H9 (cell line): ENCODE results near the gene UTP25. TPM values are rescaled to one million over a fixed set of nuclear protein-coding genes. Genes with fewer than 3 reads are reported as not detected.

Experiments
- DNase-seq: peaks from one replicate; pipeline ENCODE4 v3.0.0-alpha.2; 2017
- H2AFZ ChIP-seq: one replicate; pipeline ENCODE4 v1.6.1; 2013; ENCODE audit warnings: mild to moderate bottlenecking, low read length, control low read depth, moderate library complexity
- H2AK5ac ChIP-seq: 2 replicates; pipeline ENCODE4 v1.6.1; 2013; ENCODE audit warnings: low read length, control low read depth, mixed read lengths; ENCODE audit not compliant: insufficient read length
- H2BK120ac ChIP-seq: one replicate; pipeline ENCODE4 v1.6.1; 2013; ENCODE audit warnings: low read depth, mild to moderate bottlenecking, low read length, control low read depth, inconsistent platforms; ENCODE audit not compliant: poor library complexity, severe bottlenecking
- H2BK12ac ChIP-seq: 2 replicates; pipeline ENCODE4 v1.6.1; 2013; ENCODE audit warnings: low read length, control low read depth, mixed read lengths, low read depth; ENCODE audit not compliant: insufficient read length
- H2BK15ac ChIP-seq: 2 replicates; pipeline ENCODE4 v1.6.1; 2013; ENCODE audit warnings: low read depth, low read length, control low read depth
- H2BK20ac ChIP-seq: one replicate; pipeline ENCODE4 v1.6.1; 2013; ENCODE audit warnings: low read depth, mild to moderate bottlenecking, low read length, control low read depth, inconsistent platforms; ENCODE audit not compliant: poor library complexity, severe bottlenecking
- H2BK5ac ChIP-seq: 2 replicates; pipeline ENCODE4 v1.6.1; 2013; ENCODE audit warnings: low read length, control low read depth, mixed read lengths; ENCODE audit not compliant: insufficient read length
- H3K14ac ChIP-seq: 2 replicates; pipeline ENCODE4 v1.6.1; 2013; ENCODE audit warnings: low read length, control low read depth; ENCODE audit not compliant: insufficient read depth
- H3K18ac ChIP-seq: 2 replicates; pipeline ENCODE4 v1.6.1; 2013; ENCODE audit warnings: low read depth, mild to moderate bottlenecking, mixed read lengths, low read length, control low read depth; ENCODE audit not compliant: insufficient read length
- H3K23ac ChIP-seq: 2 replicates; pipeline ENCODE4 v1.6.1; 2013; ENCODE audit warnings: low read length, control low read depth, mixed read lengths, low read depth; ENCODE audit not compliant: insufficient read length
- H3K23me2 ChIP-seq: 2 replicates; pipeline ENCODE4 v1.6.1; 2013; ENCODE audit warnings: low read depth, mild to moderate bottlenecking, mixed read lengths, low read length, control low read depth; ENCODE audit not compliant: insufficient read length, poor library complexity, severe bottlenecking
- H3K27ac ChIP-seq: 2 replicates; pipeline ENCODE4 v1.5.1; 2013; ENCODE audit warnings: low read length, control low read depth, mixed read lengths, low read depth; ENCODE audit not compliant: insufficient read length
- H3K27me3 ChIP-seq: 2 replicates; pipeline ENCODE4 v1.6.1; 2013; ENCODE audit warnings: low read length, control low read depth, inconsistent platforms; ENCODE audit not compliant: insufficient read depth
- H3K4ac ChIP-seq: 2 replicates; pipeline ENCODE4 v1.6.1; 2013; ENCODE audit warnings: low read depth, mild to moderate bottlenecking, control low read depth, inconsistent platforms, low read length, moderate library complexity
- H3K4me1 ChIP-seq: 2 replicates; pipeline ENCODE4 v1.6.1; 2013; ENCODE audit warnings: low read length, control low read depth, inconsistent platforms; ENCODE audit not compliant: insufficient read depth
- H3K4me2 ChIP-seq: 2 replicates; pipeline ENCODE4 v1.6.1; 2013; ENCODE audit warnings: low read length, control low read depth, mixed read lengths; ENCODE audit not compliant: insufficient read length, insufficient read depth
- H3K56ac ChIP-seq: 2 replicates; pipeline ENCODE4 v1.6.1; 2013; ENCODE audit warnings: low read depth, mild to moderate bottlenecking, mixed read lengths, low read length, control low read depth; ENCODE audit not compliant: insufficient read length
- H3K79me1 ChIP-seq: 2 replicates; pipeline ENCODE4 v1.6.1; 2013; ENCODE audit warnings: low read depth, mild to moderate bottlenecking, moderate library complexity, low read length, control low read depth, inconsistent platforms; ENCODE audit not compliant: insufficient read depth, poor library complexity, severe bottlenecking
- H3K79me2 ChIP-seq: 2 replicates; pipeline ENCODE4 v1.6.1; 2013; ENCODE audit warnings: low read length, control low read depth, inconsistent platforms; ENCODE audit not compliant: insufficient read depth
- H3K9ac ChIP-seq: 2 replicates; pipeline ENCODE4 v1.6.1; 2013; ENCODE audit warnings: low read length, control low read depth, mixed read lengths; ENCODE audit not compliant: insufficient read length; ENCODE audit errors: extremely low read depth
- H3K9me3 ChIP-seq: one replicate; pipeline ENCODE4 v1.6.1; 2013; ENCODE audit warnings: low read depth, low read length, inconsistent platforms; ENCODE audit not compliant: control insufficient read depth
- H3T11ph ChIP-seq: one replicate; pipeline ENCODE4 v1.6.1; 2013; ENCODE audit warnings: mild to moderate bottlenecking, low read length, control low read depth, inconsistent platforms
- H4K20me1 ChIP-seq: one replicate; pipeline ENCODE4 v1.6.1; 2013; ENCODE audit not compliant: control insufficient read depth, insufficient read length, insufficient read depth
- H4K5ac ChIP-seq: 2 replicates; pipeline ENCODE4 v1.6.1; 2013; ENCODE audit warnings: low read depth, mild to moderate bottlenecking, mixed read lengths, low read length, control low read depth; ENCODE audit not compliant: insufficient read length
- H4K8ac ChIP-seq: replicated peaks from 2 replicates; pipeline ENCODE4 v1.6.1; 2013; ENCODE audit warnings: low read length, control low read depth, mixed read lengths, low read depth; ENCODE audit not compliant: insufficient read length
- H4K91ac ChIP-seq: 2 replicates; pipeline ENCODE4 v1.6.1; 2013; ENCODE audit warnings: low read depth, mild to moderate bottlenecking, moderate library complexity, mixed read lengths, low read length, control low read depth; ENCODE audit not compliant: insufficient read length
- H3K27ac Mint-ChIP-seq, 3 experiments: 2 replicates in 2 of 3; 3 replicates in 1 of 3; pipeline ENCODE4 v1.8.0; 2020 to 2021; ENCODE audit warnings: mixed read lengths in 3 of 3, mild to moderate bottlenecking in 1 of 3, moderate library complexity in 1 of 3
- H3K27me3 Mint-ChIP-seq: 2 replicates; pipeline ENCODE4 v1.8.0; 2021; ENCODE audit warnings: low read depth, mild to moderate bottlenecking, moderate library complexity, mixed read lengths
- H3K36me3 Mint-ChIP-seq, 3 experiments: 2 replicates in 2 of 3; 3 replicates in 1 of 3; pipeline ENCODE4 v1.8.0; 2020 to 2021; ENCODE audit warnings: low read depth in 3 of 3, mixed read lengths in 3 of 3; ENCODE audit not compliant: insufficient read depth in 1 of 3
- H3K4me1 Mint-ChIP-seq, 2 experiments: 2 replicates each; pipeline ENCODE4 v1.8.0; 2020; ENCODE audit warnings: mixed read lengths in 2 of 2
- H3K4me3 Mint-ChIP-seq, 2 experiments: 2 replicates in 1 of 2; 3 replicates in 1 of 2; pipeline ENCODE4 v1.8.0; 2020 to 2021; ENCODE audit warnings: mild to moderate bottlenecking in 2 of 2, mixed read lengths in 2 of 2, moderate library complexity in 1 of 2
- H3K9me3 Mint-ChIP-seq, 2 experiments: 2 replicates in 1 of 2; 3 replicates in 1 of 2; pipeline ENCODE4 v1.8.0; 2020; ENCODE audit warnings: mild to moderate bottlenecking in 2 of 2, mixed read lengths in 2 of 2, moderate library complexity in 1 of 2
- WGBS: extraction: QIAGEN DNeasy Blood & Tissue Kit; methylation state at CpG from one replicate; pipeline ENCODE4 v1.1.7; 2013; ENCODE audit warnings: missing lambda C conversion rate, low lambda C conversion rate, mixed read lengths; ENCODE audit not compliant: insufficient read length; ENCODE audit errors: extremely low coverage; 5-methylcytosine and 5-hydroxymethylcytosine counted together
- total RNA-seq: library from RNA; stranded (reverse); gene quantifications from 2 replicates; pipeline ENCODE4 v1.2.1, GENCODE V29; 2021
- TF ChIP-seq, protein P1 (sequence below): fragments of 200-600 bp; sonication (generic); conservative IDR thresholded peaks from 3 replicates; pipeline ENCODE4 v1.8.0; 2021; ENCODE audit warnings: antibody characterized with exemption, mild to moderate bottlenecking

The UTP25 gene
- total RNA-seq, 1 experiment from 2014 or later = 12.9 TPM

GRCh38 chr1:209871006-209871405 is 43.2 kb downstream of the UTP25 start:
- no CpG with 5 or more reads among the region's 1 CpG for WGBS

More at GRCh38 chr1:209871006-209871405, 43.2 kb downstream of the UTP25 start:
- Histone ChIP-seq H4K5ac (no peak overlapping the region), H3K23me2 (no peaks in the 10 kb centered on the region), H3K14ac (no peak overlapping the region), H3K4me1 (no peaks in the 10 kb centered on the region), H4K20me1 (no peaks in the 10 kb centered on the region), H3K18ac (no peak overlapping the region), H3K27ac (no peak overlapping the region), H2AFZ (no peak overlapping the region), H2BK120ac (no peak overlapping the region), H3K56ac (no peak overlapping the region), H3K4me2 (no peak overlapping the region), H2BK5ac (no peak overlapping the region), H2BK20ac (no peak overlapping the region), H3K23ac (no peak overlapping the region), H2AK5ac (no peak overlapping the region), H3K27me3 (no peaks in the 10 kb centered on the region), H3K4ac (no peak overlapping the region), H4K91ac (no peak overlapping the region), H3T11ph (no peak overlapping the region), H2BK15ac (no peak overlapping the region), H3K9me3 (no peaks in the 10 kb centered on the region), H3K9ac (no peak overlapping the region), H4K8ac (no peak overlapping the region), H3K79me1 (no peaks in the 10 kb centered on the region), H2BK12ac (no peak overlapping the region), H3K79me2 (no peaks in the 10 kb centered on the region)
- H3K9me3 Mint-ChIP-seq = peaks cover 14 to 17% of the 10 kb centered on the region in 2 experiments
- H3K27ac Mint-ChIP-seq = no peak overlapping the region
- TF ChIP-seq, protein P1, sequence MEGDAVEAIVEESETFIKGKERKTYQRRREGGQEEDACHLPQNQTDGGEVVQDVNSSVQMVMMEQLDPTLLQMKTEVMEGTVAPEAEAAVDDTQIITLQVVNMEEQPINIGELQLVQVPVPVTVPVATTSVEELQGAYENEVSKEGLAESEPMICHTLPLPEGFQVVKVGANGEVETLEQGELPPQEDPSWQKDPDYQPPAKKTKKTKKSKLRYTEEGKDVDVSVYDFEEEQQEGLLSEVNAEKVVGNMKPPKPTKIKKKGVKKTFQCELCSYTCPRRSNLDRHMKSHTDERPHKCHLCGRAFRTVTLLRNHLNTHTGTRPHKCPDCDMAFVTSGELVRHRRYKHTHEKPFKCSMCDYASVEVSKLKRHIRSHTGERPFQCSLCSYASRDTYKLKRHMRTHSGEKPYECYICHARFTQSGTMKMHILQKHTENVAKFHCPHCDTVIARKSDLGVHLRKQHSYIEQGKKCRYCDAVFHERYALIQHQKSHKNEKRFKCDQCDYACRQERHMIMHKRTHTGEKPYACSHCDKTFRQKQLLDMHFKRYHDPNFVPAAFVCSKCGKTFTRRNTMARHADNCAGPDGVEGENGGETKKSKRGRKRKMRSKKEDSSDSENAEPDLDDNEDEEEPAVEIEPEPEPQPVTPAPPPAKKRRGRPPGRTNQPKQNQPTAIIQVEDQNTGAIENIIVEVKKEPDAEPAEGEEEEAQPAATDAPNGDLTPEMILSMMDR = no peak
- no peak for DNase-seq
- H3K27me3 Mint-ChIP-seq = peaks cover 6% of the 10 kb centered on the region; the same call in 1 of the 2 replicates
- peaks cover 6 to 7% of the 10 kb centered on the region in 2 experiments for H3K4me1 Mint-ChIP-seq
- H3K36me3 Mint-ChIP-seq = peaks cover 4 to 11% (median 8%) of the 10 kb centered on the region in 3 experiments; a peak in 6 of 7 replicates
- H3K4me3 Mint-ChIP-seq = no peak overlapping the region
